GM23338 (cell line): ENCODE results near the gene PAPOLG. TPM values are rescaled to one million over a fixed set of nuclear protein-coding genes. Genes with fewer than 3 reads are reported as not detected.

ENCODE experiments used
- ATAC-seq: fragments of 200-7000 bp; cut with Tn5 transposase; 3 replicates; pipeline ENCODE4 v1.9.1; 2020
- DNase-seq: peaks from one replicate; pipeline ENCODE4 v3.0.0-alpha.2; 2015; ENCODE audit warnings: low spot score
- H2AFZ ChIP-seq: fragments of 200-600 bp; sonication (generic); 2 replicates; pipeline ENCODE4 v1.8.0; 2016; ENCODE audit warnings: antibody characterized with exemption, mild to moderate bottlenecking, moderate library complexity
- H3F3A ChIP-seq: fragments of 200-600 bp; sonication (generic); replicated peaks from 2 replicates; pipeline ENCODE4 v1.8.0; 2017; ENCODE audit warnings: antibody characterized with exemption, mixed run types, low read depth
- H3K27ac ChIP-seq: fragments of 200-600 bp; sonication (generic); 2 replicates; pipeline ENCODE4 v1.6.1; 2016; ENCODE audit warnings: low read depth
- H3K27me3 ChIP-seq: fragments of 200-600 bp; sonication (generic); 2 replicates; pipeline ENCODE4 v1.8.0; 2016; ENCODE audit warnings: mild to moderate bottlenecking, mixed run types, moderate library complexity; ENCODE audit not compliant: insufficient read depth
- H3K36me3 ChIP-seq: fragments of 200-600 bp; sonication (generic); 2 replicates; pipeline ENCODE4 v1.8.0; 2016; ENCODE audit warnings: mild to moderate bottlenecking; ENCODE audit not compliant: insufficient read depth
- H3K4me1 ChIP-seq: fragments of 200-600 bp; sonication (generic); 2 replicates; pipeline ENCODE4 v1.8.0; 2016; ENCODE audit warnings: mild to moderate bottlenecking, moderate library complexity; ENCODE audit not compliant: insufficient read depth
- H3K4me2 ChIP-seq: fragments of 200-600 bp; sonication (generic); 2 replicates; pipeline ENCODE4 v1.7.1; 2017; ENCODE audit warnings: mixed run types
- H3K4me3 ChIP-seq: fragments of 200-600 bp; sonication (generic); 2 replicates; pipeline ENCODE4 v1.6.1; 2016; ENCODE audit warnings: mixed run types
- H3K79me2 ChIP-seq: fragments of 200-600 bp; sonication (generic); replicated peaks from 2 replicates; pipeline ENCODE4 v1.8.0; 2017; ENCODE audit warnings: mild to moderate bottlenecking; ENCODE audit not compliant: insufficient read depth
- H3K9me2 ChIP-seq: fragments of 200-600 bp; sonication (generic); 2 replicates; pipeline ENCODE4 v1.8.0; 2017; ENCODE audit not compliant: insufficient read depth
- H4K20me1 ChIP-seq: fragments of 200-600 bp; sonication (generic); replicated peaks from 2 replicates; pipeline ENCODE4 v1.8.0; 2017; ENCODE audit warnings: mild to moderate bottlenecking; ENCODE audit not compliant: insufficient read depth
- H3K27ac Mint-ChIP-seq: 2 replicates; pipeline ENCODE4 v1.8.0; 2020; ENCODE audit warnings: inconsistent platforms, mild to moderate bottlenecking, moderate library complexity, mixed read lengths
- H3K27me3 Mint-ChIP-seq: 3 replicates; pipeline ENCODE4 v1.8.0; 2022; ENCODE audit warnings: low read depth, mild to moderate bottlenecking, moderate library complexity, mixed read lengths, inconsistent platforms; ENCODE audit not compliant: insufficient read depth, poor library complexity
- H3K36me3 Mint-ChIP-seq: 3 replicates; pipeline ENCODE4 v1.8.0; 2021; ENCODE audit warnings: low read depth, mild to moderate bottlenecking, inconsistent platforms, moderate library complexity, mixed read lengths
- H3K4me1 Mint-ChIP-seq: 3 replicates; pipeline ENCODE4 v1.8.0; 2020; ENCODE audit warnings: mild to moderate bottlenecking, inconsistent platforms, mixed read lengths
- H3K4me3 Mint-ChIP-seq: 3 replicates; pipeline ENCODE4 v1.8.0; 2021; ENCODE audit warnings: moderate library complexity, mild to moderate bottlenecking, inconsistent platforms, mixed read lengths
- H3K9me3 Mint-ChIP-seq: 3 replicates; pipeline ENCODE4 v1.8.0; 2020; ENCODE audit warnings: moderate library complexity, mild to moderate bottlenecking, inconsistent platforms, mixed read lengths
- CREB1 ChIP-seq: fragments of 250-450 bp; sonication (Bioruptor Pico); IDR thresholded peaks from 2 replicates; pipeline ENCODE4 v1.5.0; 2020; ENCODE audit warnings: low read depth, mild to moderate bottlenecking, moderate library complexity
- EZH2 ChIP-seq: fragments of 200-600 bp; sonication (generic); IDR thresholded peaks from one replicate; pipeline ENCODE4 v1.8.0; 2017; ENCODE audit warnings: antibody characterized with exemption, mild to moderate bottlenecking, low read depth; ENCODE audit not compliant: unreplicated experiment
- EZH2phosphoT487 ChIP-seq: fragments of 200-600 bp; sonication (generic); IDR thresholded peaks from one replicate; pipeline ENCODE4 v1.8.1; 2018; ENCODE audit warnings: antibody characterized with exemption; ENCODE audit not compliant: unreplicated experiment
- JUNB ChIP-seq: IDR thresholded peaks from one replicate; pipeline ENCODE4 v1.6.1; 2016; ENCODE audit warnings: antibody characterized with exemption; ENCODE audit not compliant: unreplicated experiment
- REST ChIP-seq: IDR thresholded peaks from one replicate; pipeline ENCODE4 v1.6.1; 2018; ENCODE audit warnings: antibody characterized with exemption; ENCODE audit not compliant: unreplicated experiment
- ZNF114 ChIP-seq: fragments of 250-450 bp; sonication (Bioruptor Pico); IDR thresholded peaks from 2 replicates; pipeline ENCODE4 v1.5.0; 2020; ENCODE audit warnings: mild to moderate bottlenecking, moderate library complexity
- polyA plus RNA-seq: library from polyadenylated mRNA; unstranded; fragments of >200 nt; fragmentation: Nextera tagmentation; extraction: Ambion mirVana; gene quantifications from 2 replicates; pipeline ENCODE4 v1.2.1, GENCODE V29; 2016
- total RNA-seq: library from RNA; depleted of rRNA; stranded (reverse); fragments of >200 nt; shearing (Covaris generic); gene quantifications from 2 replicates; pipeline ENCODE4 v1.2.3, GENCODE V29; 2014
- TF ChIP-seq, protein P1 (sequence below): IDR thresholded peaks from 2 replicates; pipeline ENCODE4 v1.6.1; 2016; ENCODE audit warnings: antibody characterized with exemption

Gene PAPOLG
- total and polyA plus RNA-seq, 2 experiments from 2014 or later: 13.8 to 31.2 TPM

DNA sequence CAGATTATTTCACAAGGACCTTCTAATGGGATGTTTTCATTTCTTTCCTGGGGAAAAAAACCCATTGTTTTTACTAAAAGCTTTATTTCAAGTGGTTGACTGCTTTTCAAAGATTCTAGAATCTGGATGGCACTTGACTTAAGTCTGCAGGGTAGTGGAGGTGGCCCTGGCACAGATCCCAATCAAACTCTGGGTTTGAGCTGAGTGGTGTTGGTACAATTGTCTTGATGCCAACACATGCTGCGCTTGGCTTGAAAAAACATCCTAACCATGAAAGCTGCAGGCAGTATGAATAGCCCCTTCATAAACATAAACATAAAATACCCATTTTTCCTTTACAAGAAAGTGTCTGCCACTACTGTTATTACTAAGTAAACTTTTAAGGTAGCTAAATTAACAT lies 3.6 kb downstream of the PAPOLG start (continued):
- no peak for TF ChIP-seq REST

DNA sequence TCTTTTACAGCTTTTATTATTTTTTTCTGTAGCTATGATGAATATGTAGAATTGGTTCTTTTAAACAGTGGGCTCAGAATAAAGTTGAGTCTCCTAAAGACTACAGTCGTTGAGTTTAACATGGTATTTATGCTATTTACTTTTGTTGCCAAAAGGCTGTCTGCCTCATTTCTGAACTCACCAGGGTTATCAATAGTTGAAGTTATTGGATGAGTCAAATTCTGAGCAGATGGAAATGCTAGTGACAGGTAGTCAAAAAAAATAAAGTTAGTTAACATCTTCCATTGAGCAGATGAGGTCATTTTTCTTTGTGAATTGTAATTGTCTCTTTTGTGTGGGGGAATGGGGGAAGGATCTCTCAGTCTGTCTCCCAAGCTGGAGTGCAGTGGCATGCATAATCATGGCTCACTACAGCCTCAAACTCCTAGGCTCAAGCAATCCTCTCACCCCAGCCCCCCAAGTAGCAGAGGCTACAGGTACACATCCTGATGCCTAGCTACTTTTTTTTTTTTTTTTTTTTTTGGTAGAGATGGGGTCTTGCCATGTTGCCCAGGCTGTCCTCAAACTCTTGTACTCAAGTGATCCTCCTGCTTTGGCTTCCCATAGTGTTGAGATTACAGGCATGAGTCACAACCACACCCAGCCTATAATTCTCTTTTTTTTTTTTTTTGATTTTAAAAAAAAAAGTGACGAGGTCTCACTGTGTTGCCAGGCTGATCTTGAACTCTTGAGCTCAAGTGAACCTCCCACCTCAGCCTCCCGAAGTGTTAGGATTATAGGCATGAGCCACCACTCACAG lies 8.9 kb downstream of the PAPOLG start:
- H3K36me3 ChIP-seq: peaks cover 49% of the 10 kb centered on the region
- no peak overlapping the region for H3K4me3 Mint-ChIP-seq
- H4K20me1 ChIP-seq: peaks cover 30% of the 10 kb centered on the region
- no peaks in the 10 kb centered on the region for H3K27me3 Mint-ChIP-seq
- H3K4me1 Mint-ChIP-seq: no peaks in the 10 kb centered on the region
- no peak overlapping the region for H2AFZ ChIP-seq
- peaks cover 70% of the 10 kb centered on the region for H3K36me3 Mint-ChIP-seq
- no peak overlapping the region for H3K27ac Mint-ChIP-seq
- no peaks in the 10 kb centered on the region for H3K9me3 Mint-ChIP-seq
- no peak overlapping the region for H3K27ac ChIP-seq
- no peak overlapping the region for H3K4me2 ChIP-seq
- ATAC-seq (no peak), DNase-seq (no peak)
- no peak overlapping the region for H3K4me3 ChIP-seq
- H3F3A ChIP-seq: no peaks in the 10 kb centered on the region
- TF ChIP-seq ZNF114: no peak
- TF ChIP-seq EZH2: no peak
- no peak for TF ChIP-seq EZH2phosphoT487
- H3K79me2 ChIP-seq: peaks cover 24% of the 10 kb centered on the region
- H3K27me3 ChIP-seq: no peaks in the 10 kb centered on the region
- no peaks in the 10 kb centered on the region for H3K9me2 ChIP-seq
- H3K4me1 ChIP-seq: no peaks in the 10 kb centered on the region

DNA sequence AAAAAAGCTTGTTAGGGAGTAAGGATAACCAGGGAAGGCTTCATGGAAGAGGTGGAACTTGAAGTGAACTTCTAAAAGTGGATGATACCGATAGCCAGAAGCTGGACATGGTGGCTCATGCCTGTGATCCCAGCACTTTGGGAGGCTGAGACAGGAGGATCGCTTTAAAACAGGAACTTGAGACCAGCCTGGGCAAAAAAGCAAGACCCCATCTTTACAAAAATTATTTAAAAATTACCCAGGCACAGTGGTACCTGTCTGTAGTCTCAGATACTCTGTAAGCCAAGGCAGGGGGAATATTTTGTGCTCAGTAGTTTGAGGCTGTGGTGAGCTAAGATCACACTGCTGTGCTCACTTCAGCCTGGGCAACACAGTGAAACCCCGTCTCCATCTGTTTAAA lies 10.2 kb downstream of the PAPOLG start:
- Histone ChIP-seq H3K79me2 (peaks cover 16% of the 10 kb centered on the region), H4K20me1 (peaks cover 25% of the 10 kb centered on the region), H3K36me3 (peaks cover 44% of the 10 kb centered on the region), H3K27me3 (no peaks in the 10 kb centered on the region), H3K27ac (no peak overlapping the region), H3F3A (no peaks in the 10 kb centered on the region), H3K4me3 (no peak overlapping the region), H3K4me2 (no peak overlapping the region), H2AFZ (no peak overlapping the region), H3K9me2 (no peaks in the 10 kb centered on the region), H3K4me1 (no peaks in the 10 kb centered on the region)
- ATAC-seq (no peak), DNase-seq (no peak)
- H3K9me3 Mint-ChIP-seq: no peaks in the 10 kb centered on the region
- H3K27ac Mint-ChIP-seq: no peak overlapping the region
- no peaks in the 10 kb centered on the region for H3K27me3 Mint-ChIP-seq
- H3K36me3 Mint-ChIP-seq: peaks cover 67% of the 10 kb centered on the region
- no peak overlapping the region for H3K4me3 Mint-ChIP-seq
- H3K4me1 Mint-ChIP-seq: no peaks in the 10 kb centered on the region
- TF ChIP-seq JUNB (no peak), CREB1 (CRISPR knock-in tag) (no peak), EZH2 (no peak)
- TF ChIP-seq, protein P1, sequence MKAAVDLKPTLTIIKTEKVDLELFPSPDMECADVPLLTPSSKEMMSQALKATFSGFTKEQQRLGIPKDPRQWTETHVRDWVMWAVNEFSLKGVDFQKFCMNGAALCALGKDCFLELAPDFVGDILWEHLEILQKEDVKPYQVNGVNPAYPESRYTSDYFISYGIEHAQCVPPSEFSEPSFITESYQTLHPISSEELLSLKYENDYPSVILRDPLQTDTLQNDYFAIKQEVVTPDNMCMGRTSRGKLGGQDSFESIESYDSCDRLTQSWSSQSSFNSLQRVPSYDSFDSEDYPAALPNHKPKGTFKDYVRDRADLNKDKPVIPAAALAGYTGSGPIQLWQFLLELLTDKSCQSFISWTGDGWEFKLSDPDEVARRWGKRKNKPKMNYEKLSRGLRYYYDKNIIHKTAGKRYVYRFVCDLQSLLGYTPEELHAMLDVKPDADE: no peak
